ENCODE measurements around the gene SPRYD3.

The SPRYD3 gene, protein sequence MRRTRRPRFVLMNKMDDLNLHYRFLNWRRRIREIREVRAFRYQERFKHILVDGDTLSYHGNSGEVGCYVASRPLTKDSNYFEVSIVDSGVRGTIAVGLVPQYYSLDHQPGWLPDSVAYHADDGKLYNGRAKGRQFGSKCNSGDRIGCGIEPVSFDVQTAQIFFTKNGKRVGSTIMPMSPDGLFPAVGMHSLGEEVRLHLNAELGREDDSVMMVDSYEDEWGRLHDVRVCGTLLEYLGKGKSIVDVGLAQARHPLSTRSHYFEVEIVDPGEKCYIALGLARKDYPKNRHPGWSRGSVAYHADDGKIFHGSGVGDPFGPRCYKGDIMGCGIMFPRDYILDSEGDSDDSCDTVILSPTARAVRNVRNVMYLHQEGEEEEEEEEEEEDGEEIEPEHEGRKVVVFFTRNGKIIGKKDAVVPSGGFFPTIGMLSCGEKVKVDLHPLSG

GRCh38 chr12:53079226-53080117, at the start of gene SPRYD3:
SPRYD3 (minus strand) TSS chr12:53079390; CDS start chr12:53079333, 57 bp downstream.
- DNase-seq (ENCODE audit: low spot score), result peak; percentile 100
- H3K27ac ChIP-seq, result peak within 1 kb of the TSS; percentile 89
- ChIA-PET POLR2A (ENCODE audit: low non-redundant PET) (interaction anchor here (0.7 kb wide), 2 partner anchors 16 to 20 kb away, joined by 3 read pairs; no protein-coding TSS in a partner anchor), CTCF (interaction anchor here (0.6 to 5.0 kb wide), 2 partner anchors 13 to 19 kb away, joined by 3 to 37 read pairs; no protein-coding TSS in a partner anchor)
- no peak for TF ChIP-seq CTCF (conservative IDR thresholded peaks at IDR 0.05; ENCODE audit: low read depth)

DNA sequence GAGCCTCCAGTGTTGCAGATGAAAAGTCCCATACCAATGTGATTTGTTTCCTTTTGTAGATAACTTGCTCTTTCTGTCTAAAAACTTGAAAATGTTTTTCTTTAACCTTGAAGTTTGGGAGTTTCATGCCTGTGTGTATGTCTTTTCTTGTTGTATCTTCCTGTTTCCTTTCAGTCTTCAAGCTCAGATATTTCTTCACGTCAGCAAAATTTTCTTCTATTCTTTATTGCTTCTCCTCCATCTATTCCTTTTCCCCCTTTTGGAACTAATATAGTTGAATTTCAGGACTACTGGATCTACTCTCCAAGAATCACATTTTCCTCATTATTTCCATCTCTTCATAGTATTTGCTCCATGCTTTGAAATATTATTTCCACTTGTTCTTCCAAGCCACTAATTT, 48.0 kb upstream of the SPRYD3 start:
- ChIA-PET CTCF (interaction anchor here (0.6 kb wide), 1 partner anchor 30 kb away, joined by 4 read pairs; no protein-coding TSS in a partner anchor), POLR2A (ENCODE audit: low non-redundant PET) (no interaction called here)

GRCh38 chr12:53124352-53124723, 45.1 kb upstream of the SPRYD3 start:
- DNase-seq (ENCODE audit: low spot score), result no peak
- H3K27ac ChIP-seq, result no peak overlapping the region
- CTCF ChIA-PET, result no interaction called here
- no peak for TF ChIP-seq CTCF (conservative IDR thresholded peaks at IDR 0.05; ENCODE audit: low read depth)
- POLR2A ChIA-PET (ENCODE audit: low non-redundant PET), result no interaction called here

More for the DNA sequence above, 48.0 kb upstream of the SPRYD3 start:
- no peak overlapping the region for H3K27ac ChIP-seq
- no peak for TF ChIP-seq CTCF (conservative IDR thresholded peaks at IDR 0.05; ENCODE audit: low read depth)
- DNase-seq (ENCODE audit: low spot score), result no peak

DNA sequence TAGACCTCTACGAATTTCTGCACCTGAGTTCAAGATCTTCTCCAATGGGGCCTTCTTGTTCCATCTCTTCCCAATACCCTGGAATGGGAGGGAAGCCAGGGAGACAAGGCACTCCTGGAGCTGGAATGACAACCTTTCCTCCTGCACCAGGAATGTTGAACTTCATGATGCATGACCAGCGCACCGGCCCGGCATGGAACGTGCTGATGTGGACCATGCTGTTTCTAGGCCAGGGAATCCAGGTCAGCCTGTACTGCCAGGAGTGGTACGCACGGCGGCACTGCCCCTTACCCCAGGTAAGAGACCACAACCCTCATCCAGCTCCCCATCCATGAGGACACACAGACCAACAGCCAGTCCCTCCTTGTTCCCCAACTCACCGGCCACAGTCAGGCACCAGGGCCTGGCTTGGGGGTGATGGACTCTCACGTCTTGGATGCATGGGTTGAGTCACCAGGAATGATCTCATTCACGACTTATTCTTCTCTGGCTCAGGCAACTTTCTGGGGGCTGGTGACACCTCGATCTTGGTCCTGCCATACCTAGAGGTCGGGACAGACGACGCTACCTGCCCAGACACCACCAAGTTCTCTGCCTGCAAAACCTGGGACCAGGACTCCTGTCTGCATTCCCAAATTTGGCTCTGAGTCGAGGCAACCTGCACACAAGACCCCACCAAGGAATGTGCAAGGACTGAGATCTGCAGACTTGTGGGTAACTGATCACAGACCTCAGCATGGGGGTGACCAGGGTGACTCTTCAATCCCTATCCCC, 44.6 kb upstream of the SPRYD3 start:
- no peak overlapping the region for H3K27ac ChIP-seq
- POLR2A ChIA-PET (ENCODE audit: low non-redundant PET), result no interaction called here
- no peak for DNase-seq (ENCODE audit: low spot score)
- CTCF ChIA-PET, result no interaction called here
- no peak for TF ChIP-seq CTCF (conservative IDR thresholded peaks at IDR 0.05; ENCODE audit: low read depth)

- ChIA-PET POLR2A (ENCODE audit: low non-redundant PET) (no interaction called here), CTCF (interaction anchor here (0.6 kb wide), 1 partner anchor 120 kb away, joined by 3 read pairs; no protein-coding TSS in a partner anchor)
- no peak for TF ChIP-seq CTCF (conservative IDR thresholded peaks at IDR 0.05; ENCODE audit: low read depth)
- DNase-seq (ENCODE audit: low spot score), result no peak
- H3K27ac ChIP-seq, result no peak overlapping the region
Observed at GRCh38 chr12:53122961-53123468, 43.8 kb upstream of the SPRYD3 start.
